Colonic mucosa (tissue), 4 donors: ENCODE measurements around the gene CCDC80. TPM values are rescaled to one million over a fixed set of nuclear protein-coding genes. Genes with fewer than 3 reads are reported as not detected.
"Not testable (repeated sequence)": the region's sequence is repeated elsewhere in the genome, so short reads cannot be mapped to it uniquely, and the experiment has no call there.

Source experiments
- DNase-seq: peaks from one replicate; pipeline ENCODE4 v3.0.0-alpha.2; 2020
- H3K27ac ChIP-seq: fragments of 200-600 bp; one replicate; pipeline ENCODE4 v1.8.0; 2021
- H3K27me3 ChIP-seq: fragments of 200-600 bp; one replicate; pipeline ENCODE4 v1.8.0; 2021
- H3K36me3 ChIP-seq: fragments of 200-600 bp; one replicate; pipeline ENCODE4 v1.8.0; 2021
- H3K4me1 ChIP-seq: fragments of 200-600 bp; one replicate; pipeline ENCODE4 v1.8.0; 2021; ENCODE audit warnings: mild to moderate bottlenecking
- H3K4me3 ChIP-seq: fragments of 200-600 bp; one replicate; pipeline ENCODE4 v1.8.0; 2021
- H3K9ac ChIP-seq, 2 donors: one replicate each; pipeline ENCODE4 v1.7.0; 2013; ENCODE audit warnings: control low read depth in 2 of 2, low read depth in 2 of 2, low read length in 2 of 2
- H3K9me3 ChIP-seq: fragments of 200-600 bp; one replicate; pipeline ENCODE4 v1.8.0; 2021
- CTCF ChIP-seq: fragments of 200-600 bp; IDR thresholded peaks from one replicate; pipeline ENCODE4 v1.8.0; 2022; ENCODE audit warnings: antibody characterized with exemption, mild to moderate bottlenecking
- intact Hi-C: fragments of 100-400 bp; cut with DNase I; formaldehyde crosslinking; loops from one replicate; pipeline ENCODE4 v1.14.1; 2022
- total RNA-seq, 2 donors: library from RNA; stranded (reverse); fragmentation: NEBNext Ultra II Directional in 1 of 2; extraction: Animal tissue kit (Norgen Biotek cat#: 25700) in 1 of 2; gene quantifications; one replicate each; pipeline ENCODE4 v1.2.1, GENCODE V29; 2021
- donor health status: healthy.
- donor health status: DM: no; HTN: no; CAD: no.
- donor health status: DM: no; HTN: no; CAD: no.

Gene CCDC80
- total RNA-seq, 2 donors from 2014 or later, result 7.1 to 36.6 TPM

DNA sequence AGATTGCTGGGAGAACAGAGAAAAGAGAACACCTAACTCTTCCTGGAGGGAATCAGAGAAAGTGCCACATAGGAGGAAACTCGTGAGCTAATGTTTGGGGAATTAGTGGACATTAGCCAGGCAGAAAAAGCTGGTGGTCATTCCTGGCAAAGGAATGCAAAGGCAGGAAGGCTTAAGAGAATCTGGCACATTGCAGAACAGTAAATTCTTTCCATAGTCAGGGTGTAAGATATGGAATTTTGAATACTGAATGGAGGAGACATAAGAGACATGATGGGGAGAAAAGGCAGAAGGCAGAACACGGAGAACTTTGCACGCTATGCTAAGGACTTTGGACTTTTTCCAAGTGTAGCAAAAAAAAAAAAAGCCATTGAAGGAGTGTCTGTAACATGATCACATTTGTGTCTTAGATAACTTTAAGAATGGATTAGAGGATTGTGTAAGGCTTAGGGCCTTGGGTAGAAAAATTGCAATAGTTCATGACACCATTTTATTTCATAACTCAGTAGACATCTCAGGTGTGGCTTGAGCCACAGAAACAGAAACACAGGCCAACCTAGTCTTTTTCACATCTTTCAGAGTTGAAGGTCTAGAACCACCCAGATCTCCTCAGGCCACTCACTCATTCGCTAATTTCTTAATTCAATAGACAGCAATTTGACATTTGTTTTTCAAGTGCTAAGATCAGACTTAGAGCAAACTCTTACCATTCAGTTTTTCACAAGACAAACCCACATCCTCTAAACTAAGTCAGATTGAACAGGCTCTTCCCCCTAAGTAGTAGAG, 31.2 kb upstream of the CCDC80 start:
- Histone ChIP-seq H3K27me3 (no peaks in the 10 kb centered on the region), H3K36me3 (no peaks in the 10 kb centered on the region), H3K9ac (no peak overlapping the region), H3K4me1 (no peaks in the 10 kb centered on the region), H3K4me3 (no peak overlapping the region), H3K27ac (no peak overlapping the region), H3K9me3 (no peaks in the 10 kb centered on the region)
- no peak for DNase-seq
- intact Hi-C loops, result no loop called here
- no peak for TF ChIP-seq CTCF

GRCh38 chr3:112670824-112671223, 29.9 kb upstream of the CCDC80 start:
- intact Hi-C loops, result no loop called here
- no peak for TF ChIP-seq CTCF
- Histone ChIP-seq H3K27ac (no peak overlapping the region), H3K9ac (no peak overlapping the region), H3K4me1 (no peaks in the 10 kb centered on the region), H3K4me3 (no peak overlapping the region), H3K36me3 (no peaks in the 10 kb centered on the region), H3K27me3 (no peaks in the 10 kb centered on the region), H3K9me3 (no peaks in the 10 kb centered on the region)
- no peak for DNase-seq

- no peaks in the 10 kb centered on the region for H3K4me1 ChIP-seq
- no peaks in the 10 kb centered on the region for H3K27me3 ChIP-seq
- H3K4me3 ChIP-seq, result no peak overlapping the region
- no peaks in the 10 kb centered on the region for H3K9me3 ChIP-seq
- no peak for DNase-seq
- no peak overlapping the region for H3K9ac ChIP-seq
- no peak for TF ChIP-seq CTCF
- intact Hi-C loops, result no loop called here
- no peaks in the 10 kb centered on the region for H3K36me3 ChIP-seq
- H3K27ac ChIP-seq, result no peak overlapping the region
Measured at GRCh38 chr3:112667599-112667998, 26.7 kb upstream of the CCDC80 start.

DNA sequence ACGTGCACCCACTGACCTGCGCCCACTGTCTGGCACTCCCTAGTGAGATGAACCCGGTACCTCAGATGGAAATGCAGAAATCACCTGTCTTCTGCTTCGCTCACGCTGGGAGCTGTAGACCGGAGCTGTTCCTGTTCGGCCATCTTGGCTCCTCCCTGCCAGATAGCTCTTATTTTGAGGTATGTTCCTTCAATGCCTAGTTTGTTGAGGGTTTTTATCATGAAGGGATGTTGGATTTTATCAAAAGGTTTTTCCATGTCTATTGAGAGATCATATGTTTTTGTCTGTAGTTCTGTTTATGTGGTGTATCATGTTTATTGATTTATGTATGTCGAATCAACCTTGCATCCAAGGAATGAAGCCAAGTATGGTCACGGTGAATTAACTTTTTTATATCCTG, 24.1 kb upstream of the CCDC80 start:
- H3K27me3 ChIP-seq, H3K9me3 ChIP-seq, H3K4me3 ChIP-seq, H3K36me3 ChIP-seq, H3K4me1 ChIP-seq, H3K9ac ChIP-seq, H3K27ac ChIP-seq, DNase-seq, intact Hi-C loops: not testable (repeated sequence)

- intact Hi-C loops, result no loop called here
- no peak for TF ChIP-seq CTCF
- DNase-seq, result no peak
- Histone ChIP-seq H3K9ac (no peak overlapping the region), H3K27ac (no peak overlapping the region), H3K36me3 (no peaks in the 10 kb centered on the region), H3K4me1 (no peaks in the 10 kb centered on the region), H3K9me3 (no peaks in the 10 kb centered on the region), H3K27me3 (no peaks in the 10 kb centered on the region), H3K4me3 (no peak overlapping the region)
Measured at GRCh38 chr3:112656043-112656442, 15.1 kb upstream of the CCDC80 start.

DNA sequence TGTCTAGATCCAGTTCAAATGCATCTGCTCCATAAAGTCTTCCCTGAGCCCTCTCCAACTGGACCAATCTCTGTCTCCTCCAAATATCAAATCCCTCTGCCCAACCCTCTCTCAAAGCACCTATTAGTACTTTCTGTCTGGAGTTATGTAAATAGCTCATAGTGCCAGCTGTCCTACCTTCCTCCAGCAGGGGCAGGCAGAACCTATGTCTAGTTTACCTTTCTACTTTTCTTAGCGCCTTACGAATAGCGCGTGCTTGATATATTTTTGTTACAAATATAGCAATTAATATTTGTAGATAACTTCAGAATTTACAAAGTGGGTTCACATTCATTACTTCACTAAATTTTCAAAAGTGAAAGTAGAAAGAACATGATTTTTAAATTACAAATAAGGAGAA, 14.0 kb upstream of the CCDC80 start:
- no peaks in the 10 kb centered on the region for H3K27me3 ChIP-seq
- no peak overlapping the region for H3K4me3 ChIP-seq
- no peaks in the 10 kb centered on the region for H3K9me3 ChIP-seq
- H3K27ac ChIP-seq, result no peak overlapping the region
- H3K36me3 ChIP-seq, result no peaks in the 10 kb centered on the region
- intact Hi-C loops, result no loop called here
- no peak for TF ChIP-seq CTCF
- no peak overlapping the region for H3K9ac ChIP-seq
- DNase-seq, result no peak
- H3K4me1 ChIP-seq, result no peaks in the 10 kb centered on the region
